ENCODE results near the gene USP15.

- TF ChIP-seq, protein P1, sequence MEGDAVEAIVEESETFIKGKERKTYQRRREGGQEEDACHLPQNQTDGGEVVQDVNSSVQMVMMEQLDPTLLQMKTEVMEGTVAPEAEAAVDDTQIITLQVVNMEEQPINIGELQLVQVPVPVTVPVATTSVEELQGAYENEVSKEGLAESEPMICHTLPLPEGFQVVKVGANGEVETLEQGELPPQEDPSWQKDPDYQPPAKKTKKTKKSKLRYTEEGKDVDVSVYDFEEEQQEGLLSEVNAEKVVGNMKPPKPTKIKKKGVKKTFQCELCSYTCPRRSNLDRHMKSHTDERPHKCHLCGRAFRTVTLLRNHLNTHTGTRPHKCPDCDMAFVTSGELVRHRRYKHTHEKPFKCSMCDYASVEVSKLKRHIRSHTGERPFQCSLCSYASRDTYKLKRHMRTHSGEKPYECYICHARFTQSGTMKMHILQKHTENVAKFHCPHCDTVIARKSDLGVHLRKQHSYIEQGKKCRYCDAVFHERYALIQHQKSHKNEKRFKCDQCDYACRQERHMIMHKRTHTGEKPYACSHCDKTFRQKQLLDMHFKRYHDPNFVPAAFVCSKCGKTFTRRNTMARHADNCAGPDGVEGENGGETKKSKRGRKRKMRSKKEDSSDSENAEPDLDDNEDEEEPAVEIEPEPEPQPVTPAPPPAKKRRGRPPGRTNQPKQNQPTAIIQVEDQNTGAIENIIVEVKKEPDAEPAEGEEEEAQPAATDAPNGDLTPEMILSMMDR (IDR thresholded peaks at IDR 0.05) = no peak
- TF ChIP-seq POLR2A (IDR thresholded peaks at IDR 0.05) = no peak
These were observed 12.8 kb downstream of the USP15 start for GRCh38 chr12:62272936-62273552.
